ENCODE results near the gene CTCFL.

GRCh38 chr20:57562541-57563465 is 37.9 kb upstream of the CTCFL start:
- TF ChIP-seq CTCF (IDR thresholded peaks at IDR 0.05) (no peak), POLR2A (IDR thresholded peaks at IDR 0.05) (no peak)
